Peyer's patch (tissue), 4 donors: ENCODE data around the gene AKAP13.
"Not testable (repeated sequence)": the region's sequence is repeated elsewhere in the genome, so short reads cannot be mapped to it uniquely, and the experiment has no call there.

Source experiments
- CTCF ChIP-seq, 6 experiments: fragments of 450-650 bp in 4 of 6; fragments of 200-600 bp in 2 of 6; sonication (generic) in 1 of 6; IDR thresholded peaks; one replicate each; pipeline ENCODE4 v1.5.1; 2017 to 2019; ENCODE audit warnings: antibody characterized with exemption in 6 of 6, mild to moderate bottlenecking in 3 of 6, moderate library complexity in 1 of 6
- POLR2A ChIP-seq, 2 donors: fragments of 450-650 bp; IDR thresholded peaks; one replicate each; pipeline ENCODE4 v1.5.1; 2017; ENCODE audit warnings: antibody characterized with exemption in 2 of 2, mild to moderate bottlenecking in 2 of 2, moderate library complexity in 2 of 2

- TF ChIP-seq POLR2A, CTCF (IDR thresholded peaks at IDR 0.05): not testable (repeated sequence)
Measured at GRCh38 chr15:85487796-85488195, 107.4 kb downstream of the AKAP13 start.
